NCI-H2196 treated with DMSO at 0.1 percent for 48 hours (cell line): ENCODE results near the gene CCDC106.

Experiments used
- DNase-seq: peaks from one replicate; lab custom pipeline; 2025; ENCODE audit not compliant: unreplicated experiment; lab: John Stamatoyannopoulos, UW

CCDC106 gene

DNA sequence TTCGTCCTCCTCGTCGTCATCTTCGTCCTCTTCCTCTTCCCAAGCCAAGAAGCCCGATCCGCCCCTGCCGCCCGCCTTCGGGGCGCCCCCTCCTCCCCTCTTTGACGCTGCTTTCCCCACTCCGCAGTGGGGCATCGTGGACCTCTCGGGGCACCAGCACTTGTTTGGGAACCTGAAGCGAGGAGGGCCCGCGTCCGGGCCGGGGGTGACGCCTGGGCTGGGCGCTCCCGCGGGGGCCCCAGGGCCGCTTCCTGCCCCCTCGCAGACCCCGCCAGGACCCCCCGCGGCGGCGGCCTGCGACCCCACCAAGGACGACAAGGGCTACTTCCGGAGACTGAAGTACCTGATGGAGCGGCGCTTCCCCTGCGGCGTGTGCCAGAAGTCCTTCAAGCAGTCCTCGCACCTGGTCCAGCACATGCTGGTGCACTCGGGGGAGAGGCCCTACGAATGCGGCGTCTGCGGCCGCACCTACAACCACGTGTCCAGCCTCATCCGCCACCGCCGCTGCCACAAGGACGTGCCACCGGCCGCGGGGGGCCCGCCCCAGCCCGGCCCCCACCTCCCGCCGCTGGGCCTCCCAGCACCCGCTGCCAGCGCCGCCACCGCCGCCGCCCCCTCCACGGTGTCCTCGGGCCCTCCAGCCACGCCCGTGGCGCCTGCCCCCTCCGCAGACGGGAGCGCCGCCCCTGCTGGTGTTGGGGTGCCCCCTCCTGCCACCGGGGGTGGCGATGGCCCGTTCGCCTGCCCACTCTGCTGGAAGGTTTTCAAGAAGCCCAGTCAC, 33.9 kb upstream of the CCDC106 start:
- no peak for DNase-seq

DNA sequence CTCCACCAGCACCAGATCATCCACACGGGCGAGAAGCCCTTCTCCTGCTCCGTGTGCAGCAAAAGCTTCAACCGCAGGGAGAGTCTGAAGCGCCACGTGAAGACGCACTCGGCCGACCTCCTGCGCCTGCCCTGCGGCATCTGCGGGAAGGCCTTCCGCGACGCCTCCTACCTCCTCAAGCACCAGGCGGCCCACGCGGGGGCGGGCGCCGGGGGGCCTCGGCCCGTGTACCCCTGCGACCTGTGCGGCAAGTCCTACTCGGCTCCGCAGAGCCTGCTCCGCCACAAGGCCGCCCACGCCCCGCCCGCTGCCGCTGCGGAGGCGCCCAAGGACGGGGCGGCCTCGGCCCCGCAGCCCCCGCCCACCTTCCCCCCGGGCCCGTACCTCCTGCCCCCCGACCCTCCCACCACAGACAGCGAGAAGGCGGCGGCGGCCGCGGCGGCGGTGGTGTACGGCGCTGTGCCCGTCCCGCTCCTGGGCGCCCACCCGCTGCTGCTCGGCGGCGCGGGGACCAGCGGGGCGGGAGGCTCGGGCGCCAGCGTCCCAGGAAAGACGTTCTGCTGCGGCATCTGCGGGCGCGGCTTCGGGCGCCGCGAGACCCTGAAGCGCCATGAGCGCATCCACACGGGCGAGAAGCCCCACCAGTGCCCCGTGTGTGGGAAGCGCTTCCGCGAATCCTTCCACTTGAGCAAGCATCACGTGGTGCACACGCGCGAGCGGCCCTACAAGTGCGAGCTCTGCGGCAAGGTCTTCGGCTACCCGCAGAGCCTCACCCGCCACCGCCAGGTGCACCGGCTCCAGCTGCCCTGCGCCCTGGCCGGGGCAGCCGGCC, 33.1 kb upstream of the CCDC106 start:
- no peak for DNase-seq

DNA sequence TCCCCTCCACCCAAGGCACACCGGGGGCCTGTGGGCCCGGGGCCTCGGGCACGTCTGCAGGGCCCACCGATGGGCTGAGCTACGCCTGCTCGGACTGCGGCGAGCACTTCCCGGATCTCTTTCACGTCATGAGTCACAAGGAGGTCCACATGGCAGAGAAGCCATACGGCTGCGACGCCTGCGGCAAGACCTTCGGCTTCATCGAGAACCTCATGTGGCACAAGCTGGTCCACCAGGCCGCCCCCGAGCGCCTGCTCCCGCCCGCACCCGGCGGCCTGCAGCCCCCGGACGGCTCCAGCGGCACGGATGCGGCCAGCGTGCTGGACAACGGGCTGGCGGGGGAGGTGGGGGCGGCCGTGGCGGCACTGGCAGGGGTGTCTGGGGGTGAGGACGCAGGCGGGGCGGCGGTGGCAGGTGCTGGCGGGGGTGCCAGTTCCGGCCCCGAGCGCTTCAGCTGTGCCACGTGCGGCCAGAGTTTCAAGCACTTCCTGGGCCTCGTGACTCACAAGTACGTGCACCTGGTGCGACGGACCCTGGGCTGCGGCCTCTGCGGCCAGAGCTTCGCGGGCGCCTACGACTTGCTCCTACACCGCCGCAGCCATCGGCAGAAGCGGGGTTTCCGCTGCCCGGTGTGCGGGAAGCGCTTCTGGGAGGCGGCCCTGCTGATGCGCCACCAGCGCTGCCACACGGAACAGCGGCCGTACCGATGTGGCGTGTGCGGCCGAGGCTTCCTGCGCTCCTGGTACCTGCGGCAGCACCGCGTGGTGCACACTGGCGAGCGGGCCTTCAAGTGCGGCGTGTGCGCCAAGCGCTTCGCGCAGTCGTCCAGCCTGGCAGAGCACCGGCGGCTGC, 32.2 kb upstream of the CCDC106 start:
- DNase-seq: no peak

DNA sequence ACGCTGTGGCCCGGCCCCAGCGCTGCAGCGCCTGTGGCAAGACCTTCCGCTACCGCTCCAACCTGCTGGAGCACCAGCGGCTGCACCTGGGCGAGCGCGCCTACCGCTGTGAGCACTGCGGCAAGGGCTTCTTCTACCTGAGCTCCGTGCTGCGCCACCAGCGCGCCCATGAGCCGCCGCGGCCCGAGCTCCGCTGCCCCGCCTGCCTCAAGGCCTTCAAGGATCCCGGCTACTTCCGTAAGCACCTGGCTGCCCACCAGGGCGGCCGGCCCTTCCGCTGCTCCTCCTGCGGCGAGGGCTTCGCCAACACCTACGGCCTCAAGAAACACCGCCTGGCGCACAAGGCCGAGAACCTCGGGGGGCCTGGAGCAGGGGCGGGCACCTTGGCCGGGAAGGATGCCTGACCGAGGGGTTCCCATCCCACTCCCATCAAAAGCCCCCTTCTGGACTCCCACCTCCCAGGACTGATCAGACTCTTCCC, 31.6 kb upstream of the CCDC106 start:
- DNase-seq: no peak

DNA sequence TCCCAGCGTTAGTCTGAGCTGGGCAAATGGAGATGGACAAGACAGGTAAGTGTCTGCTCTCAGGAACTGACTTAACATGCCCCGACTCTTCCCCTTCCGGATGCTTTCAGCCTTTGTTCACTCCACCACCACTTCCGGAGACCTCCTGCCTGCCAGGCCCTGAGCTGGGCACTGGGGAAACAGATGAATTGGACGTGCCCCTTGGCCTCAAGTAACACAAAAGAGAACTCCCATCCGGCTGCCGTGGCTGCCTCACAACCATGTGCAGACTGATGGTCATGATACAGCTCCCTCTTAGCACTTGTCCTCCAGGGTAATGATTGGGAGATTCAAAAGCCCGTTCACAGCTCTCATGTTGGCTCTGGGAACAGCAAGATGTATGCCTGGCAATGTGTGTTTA, 30.6 kb upstream of the CCDC106 start:
- no peak for DNase-seq

DNA sequence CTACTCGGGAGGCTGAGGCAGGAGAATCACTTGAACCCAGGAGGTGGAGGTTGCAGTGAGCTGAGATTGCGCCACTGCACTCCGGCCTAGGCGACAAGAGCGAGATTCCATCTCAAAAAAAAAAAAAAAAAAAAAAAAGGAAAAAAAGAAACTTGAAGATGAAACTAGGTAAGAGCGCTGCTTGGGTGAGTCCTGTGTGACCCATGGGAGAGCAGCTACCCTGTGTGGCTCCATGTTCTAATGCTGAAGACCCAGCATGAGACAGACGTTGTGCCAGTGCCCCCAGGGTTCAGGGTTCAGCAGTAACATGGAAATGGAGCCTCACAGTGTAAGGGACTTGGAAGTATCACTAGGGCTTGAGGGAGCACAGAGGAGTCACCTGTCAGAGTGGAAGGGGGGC, 29.6 kb upstream of the CCDC106 start:
- DNase-seq: no peak

DNA sequence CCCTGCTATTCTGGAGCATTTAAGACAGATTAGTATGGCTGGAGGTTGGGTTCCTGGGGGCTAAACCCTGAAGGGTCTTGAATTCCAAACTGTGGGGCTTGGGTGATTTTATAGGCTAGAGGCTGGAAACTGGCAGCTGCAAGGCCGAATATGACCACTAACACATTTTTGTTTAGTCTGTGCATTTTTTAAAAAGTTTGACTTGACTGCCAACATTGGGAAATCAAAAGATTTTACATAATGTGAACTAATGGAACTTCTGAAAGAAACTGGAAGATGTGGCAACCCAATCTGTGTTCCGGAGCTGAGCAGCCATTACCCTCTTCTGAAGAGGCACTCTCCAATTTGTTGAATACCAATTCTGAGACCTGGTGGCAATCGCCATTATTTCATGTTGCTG, 28.7 kb upstream of the CCDC106 start:
- no peak for DNase-seq

GRCh38 chr19:55620410-55621204, 27.4 kb upstream of the CCDC106 start:
- DNase-seq: no peak

DNA sequence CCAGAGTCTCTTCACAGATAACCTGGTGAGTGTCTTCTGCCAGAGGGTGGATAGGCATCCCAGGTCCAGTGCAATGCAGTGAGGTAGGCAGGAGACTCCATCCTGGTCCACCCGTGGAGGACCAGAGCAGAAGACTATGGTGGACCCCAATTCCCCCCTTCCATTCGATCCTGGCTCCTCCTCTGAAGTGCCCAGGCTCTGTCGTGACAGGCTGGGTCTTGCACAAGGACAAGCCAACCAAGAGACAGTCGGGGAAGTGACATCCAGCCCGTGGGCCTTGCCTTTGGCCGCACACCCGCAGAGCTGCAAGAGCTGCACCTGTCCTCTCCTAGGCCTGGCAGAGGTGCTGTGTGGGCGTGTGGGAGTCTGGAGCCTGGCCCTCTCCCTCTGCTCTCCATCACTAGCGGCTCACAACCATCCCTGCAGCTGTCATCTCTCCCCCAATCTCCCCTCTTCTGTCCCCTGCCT, 26.8 kb upstream of the CCDC106 start:
- no peak for DNase-seq

GRCh38 chr19:55621673-55622231, 26.3 kb upstream of the CCDC106 start:
- no peak for DNase-seq

GRCh38 chr19:55622242-55622969, 25.6 kb upstream of the CCDC106 start:
- DNase-seq: no peak

GRCh38 chr19:55623130-55623529, 24.9 kb upstream of the CCDC106 start:
- no peak for DNase-seq

DNA sequence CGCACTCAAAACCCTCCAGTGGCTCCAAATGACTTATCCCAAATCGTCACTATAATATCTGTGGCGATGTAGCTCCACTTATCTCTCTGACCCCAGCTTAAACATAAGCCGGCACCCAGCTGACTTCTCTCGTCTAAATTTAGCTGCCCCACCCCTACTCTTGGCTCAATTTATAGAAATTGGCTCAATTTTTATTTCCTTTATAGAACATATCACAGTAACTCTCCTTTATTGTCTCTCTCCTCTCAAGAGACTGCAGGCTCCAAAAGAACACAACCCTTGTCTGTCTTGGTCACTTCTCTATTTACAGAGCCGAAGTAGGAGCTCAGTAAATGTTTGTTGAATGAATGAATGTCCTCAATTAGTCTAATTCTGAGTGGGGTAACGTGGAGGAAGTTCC, 24.5 kb upstream of the CCDC106 start:
- no peak for DNase-seq

DNA sequence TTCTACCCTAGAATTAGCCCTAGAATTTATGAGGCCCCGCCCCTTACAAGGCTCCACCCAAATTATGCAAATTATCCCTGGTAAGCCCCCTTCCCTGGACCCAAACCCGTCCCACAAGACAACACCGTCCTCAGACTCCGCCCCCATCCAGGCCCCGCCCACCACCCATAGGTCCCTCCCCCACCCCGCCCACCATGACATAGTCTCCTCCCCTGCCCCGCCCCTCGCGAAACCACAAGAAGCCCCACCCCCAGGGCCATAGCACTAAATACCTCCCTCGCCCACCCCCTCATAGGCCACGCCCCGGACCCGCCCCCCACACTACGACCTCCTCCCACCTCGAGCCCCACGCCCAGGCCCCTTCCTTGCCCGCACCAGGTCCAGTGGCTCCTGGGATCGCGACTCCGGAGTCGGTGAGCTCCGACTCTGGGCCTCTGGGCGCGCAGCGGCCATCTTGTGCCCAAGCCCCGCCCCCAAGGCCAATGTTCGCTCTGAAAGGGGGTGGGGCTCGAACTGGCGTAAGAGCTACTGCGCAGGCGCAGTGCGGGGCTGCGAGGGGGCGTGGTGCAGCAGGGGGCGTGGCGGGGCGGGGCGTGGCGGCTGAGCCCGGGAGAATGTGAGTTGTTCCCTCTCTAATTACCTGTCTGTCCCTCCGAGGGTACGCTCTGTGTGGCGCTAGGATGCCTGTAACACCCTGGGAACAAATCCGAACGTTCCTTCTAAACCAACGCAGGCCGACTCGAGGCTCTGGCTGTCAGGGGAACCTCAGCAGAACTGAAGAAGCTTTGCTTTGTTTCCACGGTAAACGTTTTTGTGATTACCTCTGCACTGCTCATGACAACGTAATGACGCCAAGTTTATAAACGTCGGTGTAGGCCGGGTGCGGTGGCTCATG, 23.7 kb upstream of the CCDC106 start, which contains the start of gene ZNF784:
Gene ZNF784 (minus strand): TSS at position 458 of the 895 bp plus-strand sequence. CDS start 5 bp downstream, at position 453.
- DNase-seq: peak; percentile 90

DNA sequence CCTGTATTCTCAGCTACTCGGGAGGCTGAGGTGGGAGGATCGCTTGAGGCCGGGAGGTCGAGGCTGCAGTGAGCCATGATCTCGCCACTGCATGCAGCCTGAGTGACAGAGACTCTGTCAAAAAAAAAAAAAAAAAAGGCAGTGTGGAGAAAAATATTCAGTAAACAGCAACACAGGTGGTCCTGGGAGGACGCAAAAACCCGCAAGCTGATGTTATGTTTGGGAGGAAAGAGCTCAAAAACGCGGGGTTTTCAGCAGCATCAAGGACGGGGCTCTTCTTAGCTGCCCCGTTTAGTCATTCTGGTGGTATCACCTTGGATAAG, 23.0 kb upstream of the CCDC106 start:
- DNase-seq: no peak

DNA sequence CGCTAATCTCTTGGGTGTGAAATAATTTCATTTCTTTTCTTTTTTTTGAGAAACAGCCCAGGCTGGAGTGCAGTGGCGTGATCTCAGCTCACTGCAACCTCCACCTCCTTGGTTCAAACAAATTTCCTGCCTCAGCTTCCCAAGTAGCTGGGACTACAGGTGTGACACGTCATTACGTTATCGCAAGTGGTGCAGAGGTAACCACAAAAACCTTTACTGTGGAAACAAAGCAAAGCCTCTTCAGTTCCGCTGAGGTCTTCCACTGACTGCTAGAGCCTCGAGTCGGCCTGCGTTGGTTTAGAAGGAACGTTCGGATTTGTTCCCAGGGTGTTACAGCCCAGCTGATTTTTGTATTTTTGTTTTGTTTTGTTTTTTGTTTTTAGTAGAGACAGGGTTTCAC, 21.7 kb upstream of the CCDC106 start:
- DNase-seq: no peak

DNA sequence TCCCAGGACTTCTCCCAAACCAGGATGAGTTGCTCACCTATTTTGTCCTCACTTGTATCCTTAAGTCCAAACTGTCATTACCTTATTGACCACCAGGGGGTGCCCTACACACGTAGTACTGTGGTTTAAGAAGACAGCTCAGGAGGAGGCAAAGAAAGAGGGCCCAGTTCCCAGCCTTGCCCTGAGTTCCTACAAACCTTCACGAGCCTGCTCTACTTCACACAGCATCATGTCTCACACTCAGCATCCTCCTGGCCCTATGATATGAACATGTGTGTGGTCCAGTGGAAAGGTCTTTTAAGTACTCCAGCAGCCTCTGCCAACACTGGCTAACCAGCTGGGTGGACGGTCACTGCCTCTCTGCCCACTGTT, 15.6 kb upstream of the CCDC106 start:
- peak; percentile 80 for DNase-seq

DNA sequence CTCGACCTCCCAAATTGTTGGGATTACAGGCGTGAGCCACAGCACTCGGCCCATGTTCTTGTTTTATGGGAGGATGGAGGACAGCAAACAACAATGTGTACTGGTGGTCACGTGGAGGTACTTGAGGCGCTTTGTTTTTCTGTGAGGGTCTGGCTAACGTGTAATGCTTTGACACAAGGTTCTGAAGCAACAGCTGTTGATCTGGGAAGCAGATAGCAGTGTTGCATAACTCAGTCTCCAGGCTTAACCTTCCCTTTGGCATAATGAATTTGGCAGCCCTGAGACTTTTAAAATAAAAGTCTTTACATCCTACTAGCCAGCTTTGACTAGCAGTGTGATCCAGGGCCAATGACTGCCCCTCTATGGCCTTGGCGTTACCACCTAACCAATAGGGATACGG, 14.2 kb upstream of the CCDC106 start:
- DNase-seq: no peak

DNA sequence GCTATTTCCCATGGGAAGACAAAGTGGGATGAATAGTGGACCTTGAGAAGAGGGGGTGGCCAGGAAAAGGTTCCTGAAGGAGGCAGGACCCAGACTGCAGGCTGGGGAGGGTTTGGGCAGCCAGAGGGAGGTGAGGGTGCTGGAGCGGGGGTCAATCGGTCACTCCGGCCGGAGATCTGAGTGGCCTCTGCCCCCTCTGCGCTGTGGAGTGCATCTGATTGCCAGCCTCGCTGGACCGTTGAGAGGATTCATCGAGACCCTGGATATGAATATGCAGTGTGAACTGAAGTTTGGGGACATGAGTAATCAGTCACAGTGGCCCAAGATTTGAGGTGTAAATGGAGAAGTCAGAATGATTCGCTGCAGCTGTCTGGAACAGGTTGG, 12.7 kb upstream of the CCDC106 start:
- no peak for DNase-seq
